Endodermal cell (in vitro differentiated cells): Measurements from ENCODE around the gene APAF1. TPM values are rescaled to one million over a fixed set of nuclear protein-coding genes. Genes with fewer than 3 reads are reported as not detected.

Experiments
- DNase-seq: peaks from one replicate; pipeline ENCODE4 v3.0.0-alpha.2; 2017
- H3K27ac ChIP-seq: 2 replicates; pipeline ENCODE4 v1.5.1; 2013; ENCODE audit warnings: mild to moderate bottlenecking, low read depth, low read length, moderate library complexity
- H3K27me3 ChIP-seq: 2 replicates; pipeline ENCODE4 v1.6.1; 2013; ENCODE audit warnings: mild to moderate bottlenecking, low read length, moderate library complexity; ENCODE audit not compliant: insufficient read depth, control insufficient read depth, poor library complexity, severe bottlenecking
- H3K36me3 ChIP-seq: 2 replicates; pipeline ENCODE4 v1.7.0; 2013; ENCODE audit warnings: mild to moderate bottlenecking, low read length, moderate library complexity; ENCODE audit not compliant: control insufficient read depth, insufficient read depth
- H3K4me1 ChIP-seq: one replicate; pipeline ENCODE4 v1.7.0; 2013; ENCODE audit warnings: low read length; ENCODE audit not compliant: control insufficient read depth, insufficient read depth
- H3K4me3 ChIP-seq: 2 replicates; pipeline ENCODE4 v1.5.1; 2013; ENCODE audit warnings: mild to moderate bottlenecking, low read length, moderate library complexity
- H3K9ac ChIP-seq: 2 replicates; pipeline ENCODE4 v1.6.1; 2013; ENCODE audit warnings: mild to moderate bottlenecking, low read length, moderate library complexity; ENCODE audit not compliant: poor library complexity, severe bottlenecking; ENCODE audit errors: extremely low read depth
- H3K9me3 ChIP-seq: 2 replicates; pipeline ENCODE4 v1.6.1; 2013; ENCODE audit warnings: mild to moderate bottlenecking, low read length, moderate library complexity; ENCODE audit not compliant: control insufficient read depth
- H3K27ac Mint-ChIP-seq: 2 replicates; pipeline ENCODE4 v1.8.0; 2020; ENCODE audit warnings: mixed read lengths
- H3K27me3 Mint-ChIP-seq: 2 replicates; pipeline ENCODE4 v1.8.0; 2021; ENCODE audit warnings: mild to moderate bottlenecking, mixed read lengths; ENCODE audit not compliant: insufficient read depth
- H3K36me3 Mint-ChIP-seq: 2 replicates; pipeline ENCODE4 v1.8.0; 2020; ENCODE audit warnings: low read depth, mixed read lengths
- H3K4me1 Mint-ChIP-seq: 2 replicates; pipeline ENCODE4 v1.8.0; 2020; ENCODE audit warnings: mixed read lengths
- H3K4me3 Mint-ChIP-seq: 2 replicates; pipeline ENCODE4 v1.8.0; 2020; ENCODE audit warnings: mild to moderate bottlenecking, moderate library complexity, mixed read lengths
- H3K9me3 Mint-ChIP-seq: 2 replicates; pipeline ENCODE4 v1.8.0; 2020; ENCODE audit warnings: mild to moderate bottlenecking, mixed read lengths
- WGBS, 2 experiments: methylation state at CpG; one replicate each; pipeline versions ENCODE4 v1.1.5 to v1.1.7; 2013; ENCODE audit warnings: missing lambda C conversion rate in 2 of 2, mixed read lengths in 1 of 2; ENCODE audit not compliant: insufficient coverage in 1 of 2, insufficient read length in 1 of 2; 5-methylcytosine and 5-hydroxymethylcytosine counted together
- total RNA-seq, 2 donors: library from RNA; stranded (reverse); fragmentation: NEBNext Ultra II Directional in 1 of 2; extraction: Animal tissue kit (Norgen Biotek cat#: 25700) in 1 of 2; gene quantifications; 2 replicates in 1 of 2; 3 replicates in 1 of 2; pipeline ENCODE4 v1.2.1, GENCODE V29; 2021
- TF ChIP-seq, protein P1 (sequence below): fragments of 200-600 bp; sonication (generic); conservative IDR thresholded peaks from 2 replicates; pipeline ENCODE4 v1.5.0; 2021; ENCODE audit warnings: antibody characterized with exemption, mild to moderate bottlenecking

The APAF1 gene
- total RNA-seq, 2 donors from 2014 or later = 23.8 to 32.4 TPM

DNA sequence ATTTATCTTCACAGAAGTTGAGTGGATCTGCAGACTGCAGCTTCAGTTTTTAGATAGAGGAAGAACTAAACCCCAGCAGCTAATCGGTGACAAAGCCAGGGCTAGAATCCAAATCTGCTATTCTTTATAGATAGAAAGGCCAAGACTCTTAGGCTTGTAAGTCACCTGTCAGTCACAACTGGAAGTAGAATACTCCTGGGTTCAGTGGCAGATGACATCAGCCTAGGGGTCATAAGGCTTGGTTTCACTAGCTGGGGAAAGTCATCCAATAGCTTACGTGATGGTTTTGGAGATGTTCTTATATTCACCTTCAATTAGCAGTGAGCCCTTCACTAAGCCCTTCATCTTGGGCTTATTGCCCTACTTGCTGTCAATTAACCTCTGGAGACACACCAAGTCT, 93.4 kb downstream of the APAF1 start:
- Histone ChIP-seq H3K4me1 (peaks cover 19% of the 10 kb centered on the region), H3K27me3 (no peaks in the 10 kb centered on the region), H3K4me3 (no peak overlapping the region), H3K9ac (no peak overlapping the region), H3K9me3 (no peaks in the 10 kb centered on the region), H3K36me3 (peaks cover 13% of the 10 kb centered on the region), H3K27ac (no peak overlapping the region)
- Mint-ChIP-seq H3K27ac (no peak overlapping the region), H3K9me3 (no peaks in the 10 kb centered on the region), H3K4me1 (peaks cover 26% of the 10 kb centered on the region), H3K36me3 (peaks cover 20% of the 10 kb centered on the region), H3K4me3 (no peak overlapping the region), H3K27me3 (peaks cover 28% of the 10 kb centered on the region)
- WGBS, 2 experiments = 95 to 100% methylated on average over 1 to 2 of the region's 2 CpGs
- TF ChIP-seq, protein P1, sequence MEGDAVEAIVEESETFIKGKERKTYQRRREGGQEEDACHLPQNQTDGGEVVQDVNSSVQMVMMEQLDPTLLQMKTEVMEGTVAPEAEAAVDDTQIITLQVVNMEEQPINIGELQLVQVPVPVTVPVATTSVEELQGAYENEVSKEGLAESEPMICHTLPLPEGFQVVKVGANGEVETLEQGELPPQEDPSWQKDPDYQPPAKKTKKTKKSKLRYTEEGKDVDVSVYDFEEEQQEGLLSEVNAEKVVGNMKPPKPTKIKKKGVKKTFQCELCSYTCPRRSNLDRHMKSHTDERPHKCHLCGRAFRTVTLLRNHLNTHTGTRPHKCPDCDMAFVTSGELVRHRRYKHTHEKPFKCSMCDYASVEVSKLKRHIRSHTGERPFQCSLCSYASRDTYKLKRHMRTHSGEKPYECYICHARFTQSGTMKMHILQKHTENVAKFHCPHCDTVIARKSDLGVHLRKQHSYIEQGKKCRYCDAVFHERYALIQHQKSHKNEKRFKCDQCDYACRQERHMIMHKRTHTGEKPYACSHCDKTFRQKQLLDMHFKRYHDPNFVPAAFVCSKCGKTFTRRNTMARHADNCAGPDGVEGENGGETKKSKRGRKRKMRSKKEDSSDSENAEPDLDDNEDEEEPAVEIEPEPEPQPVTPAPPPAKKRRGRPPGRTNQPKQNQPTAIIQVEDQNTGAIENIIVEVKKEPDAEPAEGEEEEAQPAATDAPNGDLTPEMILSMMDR = no peak
- DNase-seq = no peak

DNA sequence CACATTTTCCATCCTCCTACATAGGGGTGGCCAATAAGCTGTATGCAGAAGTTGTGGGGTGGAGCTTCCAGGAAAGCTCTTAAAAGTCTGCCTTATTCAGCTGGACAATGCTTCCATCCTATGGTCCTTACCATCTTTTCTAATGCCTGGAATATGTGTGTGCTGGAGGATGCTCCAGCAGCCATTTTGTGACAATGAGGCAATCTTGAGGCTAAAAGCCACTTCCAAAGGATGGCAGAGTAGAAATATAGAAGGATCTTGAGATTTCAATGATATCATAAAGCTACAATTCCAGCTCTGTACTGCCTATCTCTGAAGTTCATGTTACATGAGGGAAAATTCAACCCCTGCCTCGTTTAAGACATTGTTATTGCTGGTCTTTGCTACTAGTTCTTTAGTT, 95.7 kb downstream of the APAF1 start:
- Histone ChIP-seq H3K9me3 (no peaks in the 10 kb centered on the region), H3K27me3 (peaks cover 5% of the 10 kb centered on the region), H3K36me3 (peaks cover 9% of the 10 kb centered on the region), H3K4me1 (peaks cover 14% of the 10 kb centered on the region), H3K4me3 (no peak overlapping the region), H3K9ac (no peak overlapping the region), H3K27ac (no peak overlapping the region)
- TF ChIP-seq, protein P1 = no peak
- Mint-ChIP-seq H3K27me3 (peaks cover 28% of the 10 kb centered on the region), H3K36me3 (peaks cover 18% of the 10 kb centered on the region), H3K9me3 (no peaks in the 10 kb centered on the region), H3K4me3 (no peak overlapping the region), H3K27ac (no peak overlapping the region), H3K4me1 (peaks cover 23% of the 10 kb centered on the region)
- no peak for DNase-seq
- 97% methylated on average over 1 of the region's 1 CpG; no CpG with 5 or more reads in 1 of the 2 experiments for WGBS, 2 experiments

DNA sequence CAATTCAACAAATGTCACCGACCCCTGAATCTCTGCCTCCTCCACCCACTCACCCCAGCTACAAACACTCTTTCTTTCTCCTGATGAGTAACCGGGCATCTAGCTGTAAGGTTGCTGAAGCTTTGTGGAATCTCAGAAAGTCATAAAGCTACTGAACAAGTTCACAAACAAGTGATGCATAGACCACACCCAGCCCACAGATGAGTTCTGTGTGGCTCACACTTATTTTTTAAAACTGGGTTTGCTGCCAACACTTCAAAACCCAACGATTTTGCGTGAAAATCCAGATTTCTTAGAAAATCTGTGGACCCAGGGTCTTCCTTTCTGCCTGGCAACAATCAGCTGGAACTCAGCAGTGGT, 96.1 kb downstream of the APAF1 start:
- H3K27ac ChIP-seq = no peak overlapping the region
- H3K36me3 Mint-ChIP-seq = peaks cover 22% of the 10 kb centered on the region
- H3K9me3 ChIP-seq = no peaks in the 10 kb centered on the region
- no peak overlapping the region for H3K9ac ChIP-seq
- no peak for DNase-seq
- peaks cover 10% of the 10 kb centered on the region for H3K4me1 ChIP-seq
- peaks cover 13% of the 10 kb centered on the region for H3K36me3 ChIP-seq
- no peaks in the 10 kb centered on the region for H3K9me3 Mint-ChIP-seq
- H3K27ac Mint-ChIP-seq = no peak overlapping the region
- 91 to 92% methylated on average over 4 of the region's 4 CpGs for WGBS, 2 experiments
- H3K4me3 ChIP-seq = no peak overlapping the region
- H3K4me1 Mint-ChIP-seq = peaks cover 19% of the 10 kb centered on the region
- no peak overlapping the region for H3K4me3 Mint-ChIP-seq
- H3K27me3 Mint-ChIP-seq = peaks cover 32% of the 10 kb centered on the region
- TF ChIP-seq, protein P1 = no peak
- H3K27me3 ChIP-seq = peaks cover 9% of the 10 kb centered on the region
